K562 (cell line): ENCODE results near the gene OR52M1. TPM values are rescaled to one million over a fixed set of nuclear protein-coding genes. Genes with fewer than 3 reads are reported as not detected.

Source experiments
- ATAC-seq: fragments of 200-7000 bp; cut with Tn5 transposase; 3 replicates; pipeline ENCODE4 v1.9.1; 2020; ENCODE audit warnings: moderate library complexity
- BruUV-seq: library from RNA; stranded (reverse); fragments of 400-500 nt; replicated peaks from 2 replicates; lab custom pipeline; 2021; lab: Mats Ljungman, UMichigan
- CTCF ChIA-PET: fragments of 300-600 bp; formaldehyde crosslinking; extraction: SDS; loops from one replicate; lab custom pipeline; 2021; ENCODE audit warnings: low intra/inter-chr PET ratio; lab: Yijun Ruan, JAX
- POLR2A ChIA-PET: fragments of 300-600, 350-650 bp; sonication (Branson Sonifier 250); formaldehyde crosslinking; extraction: SDS; loops from one replicate; lab custom pipeline; 2021; ENCODE audit warnings: antibody characterized with exemption, inconsistent platforms; lab: Yijun Ruan, JAX
- DNase-seq, 4 experiments: peaks; one replicate each; pipeline versions ENCODE4 v3.0.0 to v3.0.0-alpha.2; 2011 to 2018; ENCODE audit warnings: low spot score in 3 of 4, mixed read lengths in 3 of 4; ENCODE audit errors: extremely low read depth in 1 of 4
- FAIRE-seq: peaks from 2 replicates; lab custom pipeline; 2011; peaks lifted over from hg19 to GRCh38; lab: Jason Lieb, UNC
- H2AFZ ChIP-seq: 2 replicates; pipeline ENCODE4 v1.6.0; 2011; ENCODE audit warnings: low read depth, low read length, control low read depth, inconsistent platforms
- H3K27ac ChIP-seq: fragments of 200-600 bp; 3 replicates; pipeline ENCODE4 v1.8.0; 2011; ENCODE audit warnings: low read depth, mild to moderate bottlenecking, control low read depth, inconsistent platforms, low read length, moderate library complexity, mixed read lengths; ENCODE audit errors: extremely low read depth
- H3K27me3 ChIP-seq, 2 experiments: fragments of 300-600 bp in 1 of 2; 2 replicates in 1 of 2; 3 replicates in 1 of 2; pipeline versions ENCODE4 v1.6.0 to v1.8.0; 2011; ENCODE audit warnings: inconsistent platforms in 2 of 2, low read length in 2 of 2, mild to moderate bottlenecking in 1 of 2, mixed read lengths in 1 of 2, moderate library complexity in 1 of 2; ENCODE audit not compliant: control insufficient read depth in 2 of 2, insufficient read depth in 2 of 2
- H3K36me3 ChIP-seq: fragments of 300-600 bp; 3 replicates; pipeline ENCODE4 v1.8.0; 2011; ENCODE audit warnings: mild to moderate bottlenecking, low read length, inconsistent platforms; ENCODE audit not compliant: control insufficient read depth, insufficient read depth
- H3K4me1 ChIP-seq, 2 experiments: fragments of 200-600 bp in 1 of 2; replicated peaks in 1 of 2; 2 replicates in 1 of 2; 3 replicates in 1 of 2; pipeline versions ENCODE4 v1.5.1 to v1.8.0; 2011; ENCODE audit warnings: inconsistent platforms in 2 of 2, low read length in 2 of 2, mild to moderate bottlenecking in 1 of 2, mixed read lengths in 1 of 2, moderate library complexity in 1 of 2; ENCODE audit not compliant: control insufficient read depth in 2 of 2, insufficient read depth in 2 of 2
- H3K4me2 ChIP-seq: 2 replicates; pipeline ENCODE4 v1.6.1; 2011; ENCODE audit warnings: low read length, control low read depth, inconsistent platforms, mixed read lengths; ENCODE audit not compliant: insufficient read depth
- H3K4me3 ChIP-seq: fragments of 200-600 bp; sonication (generic), shearing (Covaris generic); 2 replicates; pipeline ENCODE4 v1.5.1; 2016; ENCODE audit warnings: control low read depth, inconsistent platforms
- H3K79me2 ChIP-seq: fragments of 200-600 bp; 3 replicates; pipeline ENCODE4 v1.8.0; 2011; ENCODE audit warnings: low read length, inconsistent platforms; ENCODE audit not compliant: control insufficient read depth, insufficient read depth
- H3K9ac ChIP-seq, 2 experiments: 2 replicates each; pipeline versions ENCODE4 v1.6.0 to v1.6.1; 2011; ENCODE audit warnings: low read depth in 2 of 2, low read length in 2 of 2, control low read depth in 1 of 2, inconsistent platforms in 1 of 2, mild to moderate bottlenecking in 1 of 2, mixed read lengths in 1 of 2; ENCODE audit not compliant: insufficient read depth in 1 of 2
- H3K9me1 ChIP-seq: one replicate; pipeline ENCODE4 v1.6.0; 2011; ENCODE audit warnings: inconsistent platforms, mild to moderate bottlenecking, low read length, moderate library complexity; ENCODE audit not compliant: control insufficient read depth, insufficient read depth
- H3K9me3 ChIP-seq: replicated peaks from 2 replicates; pipeline ENCODE4 v1.5.1; 2011; ENCODE audit warnings: low read depth, low read length, inconsistent platforms; ENCODE audit not compliant: control insufficient read depth, insufficient read depth
- H4K20me1 ChIP-seq: replicated peaks from 2 replicates; pipeline ENCODE4 v1.6.1; 2011; ENCODE audit warnings: low read length, inconsistent platforms, mixed read lengths; ENCODE audit not compliant: control insufficient read depth, insufficient read depth
- C11orf30 ChIP-seq: fragments of 450-650 bp; IDR thresholded peaks from 2 replicates; pipeline ENCODE4 v1.6.1; 2016; ENCODE audit warnings: low read depth, mild to moderate bottlenecking
- CXXC5 ChIP-seq: fragments of 250-450 bp; sonication (Bioruptor Pico); IDR thresholded peaks from 2 replicates; pipeline ENCODE4 v1.8.0; 2022; ENCODE audit warnings: inconsistent platforms, mild to moderate bottlenecking, moderate library complexity
- MAFF ChIP-seq: IDR thresholded peaks from 2 replicates; pipeline ENCODE4 v1.6.1; 2012; ENCODE audit warnings: low read length, improper control_type of control experiment
- MAFG ChIP-seq: fragments of 450-650 bp; conservative IDR thresholded peaks from 2 replicates; pipeline ENCODE4 v1.6.1; 2016; ENCODE audit warnings: missing genetic modification characterization, missing compliant biosample characterization
- MAFK ChIP-seq: IDR thresholded peaks from 2 replicates; pipeline ENCODE4 v1.6.1; 2011; ENCODE audit warnings: low read length, improper control_type of control experiment
- RBM14 ChIP-seq: fragments of 200-400 bp; formaldehyde crosslinking; IDR thresholded peaks from 2 replicates; pipeline ENCODE4 v1.6.1; 2018; ENCODE audit warnings: low read depth, mild to moderate bottlenecking, low read length, moderate library complexity, borderline replicate concordance; ENCODE audit not compliant: insufficient read depth
- SRSF9 ChIP-seq: fragments of 200-400 bp; formaldehyde crosslinking; IDR thresholded peaks from 2 replicates; pipeline ENCODE4 v1.6.1; 2017; ENCODE audit warnings: low read depth, low read length, borderline replicate concordance
- ZNF12 ChIP-seq: sonication (generic); formaldehyde crosslinking; IDR thresholded peaks from 2 replicates; pipeline ENCODE4 v1.4.0; 2020; ENCODE audit warnings: mild to moderate bottlenecking, missing genetic modification reagents
- ZNF316 ChIP-seq: fragments of 450-650 bp; IDR thresholded peaks from 2 replicates; pipeline ENCODE4 v1.6.1; 2016
- ZNF408 ChIP-seq: fragments of 250-450 bp; sonication (Bioruptor Pico); IDR thresholded peaks from 2 replicates; pipeline ENCODE4 v1.4.0; 2020; ENCODE audit warnings: low read depth, mild to moderate bottlenecking, moderate library complexity
- WGBS: fragments of 100-300 bp; shearing (Covaris generic); methylation state at CpG from one replicate; pipeline ENCODE4 v1.1.6; 2016; ENCODE audit warnings: low coverage, mixed read lengths; ENCODE audit not compliant: insufficient coverage; ENCODE audit errors: missing lambda C conversion rate; 5-methylcytosine and 5-hydroxymethylcytosine counted together
- in situ Hi-C: fragments of 300-500 bp; cut with MboI; formaldehyde crosslinking; loops from 4 replicates; pipeline ENCODE4 v1.15.0; 2018; ENCODE audit warnings: inconsistent platforms, mixed read lengths
- intact Hi-C: fragments of 100-400 bp; cut with micrococcal nuclease; formaldehyde crosslinking; loops from 2 replicates; pipeline ENCODE4 v1.14.2; 2022
- polyA plus RNA-seq, 8 experiments: library from polyadenylated mRNA; depleted of rRNA in 4 of 8; stranded (reverse) in 5 of 8; unstranded in 3 of 8; fragments of >200 nt; fragmentation: Nextera tagmentation in 2 of 8; fragmentation: Illumina TruSeq in 1 of 8; extraction: Ambion mirVana in 2 of 8; extraction: Trizol in 1 of 8; gene quantifications; 2 replicates each; pipeline versions ENCODE4 v1.2.1 to v1.2.3, GENCODE V29; 2011 to 2014; ENCODE audit warnings: inconsistent platforms in 1 of 8, missing spikeins in 1 of 8
- total RNA-seq, 7 experiments: library from RNA; depleted of rRNA in 6 of 7; stranded (reverse); fragments of >200 nt in 6 of 7; fragmentation: Illumina TruSeq in 2 of 7; extraction: Trizol in 2 of 7; gene quantifications; 2 replicates each; pipeline versions ENCODE4 v1.2.1 to v1.2.3, GENCODE V29; 2011 to 2021; ENCODE audit warnings: low replicate concordance in 1 of 7
- TF ChIP-seq, protein P1 (sequence below): fragments of 450-650 bp; IDR thresholded peaks from 2 replicates; pipeline ENCODE4 v1.7.1; 2018; ENCODE audit warnings: mild to moderate bottlenecking, low read depth; ENCODE audit not compliant: partially characterized antibody

The OR52M1 gene
- total and polyA plus RNA-seq, 9 of the 15 experiments (the other 6 are each of a cell fraction or from before 2014, with no cell fraction given): not detected

- H3K27ac ChIP-seq: no peak overlapping the region
- H3K4me2 ChIP-seq: no peak overlapping the region
- no peaks in the 10 kb centered on the region for H3K4me1 ChIP-seq
- WGBS: 0% methylated on average over 6 of the region's 6 CpGs
- H3K27me3 ChIP-seq: peaks cover 15 to 16% of the 10 kb centered on the region in 2 experiments; a peak in 4 of 5 replicates
- POLR2A ChIA-PET: no interaction called here
- no peak overlapping the region for H3K9ac ChIP-seq
- no peak for FAIRE-seq
- BruUV-seq: no TSS peak
- in situ Hi-C loops: no loop called here
- H2AFZ ChIP-seq: no peak overlapping the region
- CTCF ChIA-PET: no interaction called here
- H3K9me1 ChIP-seq: no peaks in the 10 kb centered on the region
- intact Hi-C loops: no loop called here
- ATAC-seq: no peak
- no peaks in the 10 kb centered on the region for H3K36me3 ChIP-seq
- no peaks in the 10 kb centered on the region for H3K79me2 ChIP-seq
- H3K9me3 ChIP-seq: no peaks in the 10 kb centered on the region
- no peak overlapping the region for H3K4me3 ChIP-seq
- no peak for TF ChIP-seq ZNF408
- peak; percentile 50 for TF ChIP-seq MAFG (tag)
- TF ChIP-seq SRSF9: no peak
- no peak for TF ChIP-seq ZNF12 (CRISPR knock-in tag)
- peak; percentile 76 for TF ChIP-seq ZNF316
- TF ChIP-seq MAFF: peak; percentile 53
- TF ChIP-seq C11orf30: peak; percentile 47; the same call in 1 of the 2 replicates
- TF ChIP-seq MAFK: peak; percentile 53
- TF ChIP-seq RBM14: no peak
- TF ChIP-seq CXXC5 (CRISPR knock-in tag): no peak
- TF ChIP-seq, protein P1, sequence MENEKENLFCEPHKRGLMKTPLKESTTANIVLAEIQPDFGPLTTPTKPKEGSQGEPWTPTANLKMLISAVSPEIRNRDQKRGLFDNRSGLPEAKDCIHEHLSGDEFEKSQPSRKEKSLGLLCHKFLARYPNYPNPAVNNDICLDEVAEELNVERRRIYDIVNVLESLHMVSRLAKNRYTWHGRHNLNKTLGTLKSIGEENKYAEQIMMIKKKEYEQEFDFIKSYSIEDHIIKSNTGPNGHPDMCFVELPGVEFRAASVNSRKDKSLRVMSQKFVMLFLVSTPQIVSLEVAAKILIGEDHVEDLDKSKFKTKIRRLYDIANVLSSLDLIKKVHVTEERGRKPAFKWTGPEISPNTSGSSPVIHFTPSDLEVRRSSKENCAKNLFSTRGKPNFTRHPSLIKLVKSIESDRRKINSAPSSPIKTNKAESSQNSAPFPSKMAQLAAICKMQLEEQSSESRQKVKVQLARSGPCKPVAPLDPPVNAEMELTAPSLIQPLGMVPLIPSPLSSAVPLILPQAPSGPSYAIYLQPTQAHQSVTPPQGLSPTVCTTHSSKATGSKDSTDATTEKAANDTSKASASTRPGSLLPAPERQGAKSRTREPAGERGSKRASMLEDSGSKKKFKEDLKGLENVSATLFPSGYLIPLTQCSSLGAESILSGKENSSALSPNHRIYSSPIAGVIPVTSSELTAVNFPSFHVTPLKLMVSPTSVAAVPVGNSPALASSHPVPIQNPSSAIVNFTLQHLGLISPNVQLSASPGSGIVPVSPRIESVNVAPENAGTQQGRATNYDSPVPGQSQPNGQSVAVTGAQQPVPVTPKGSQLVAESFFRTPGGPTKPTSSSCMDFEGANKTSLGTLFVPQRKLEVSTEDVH: no peak
- DNase-seq: no peak
- H4K20me1 ChIP-seq: no peaks in the 10 kb centered on the region
Measured at GRCh38 chr11:4578624-4579023, 33.6 kb downstream of the OR52M1 start.
